NB4 (cell line): Measurements from ENCODE around the gene CAPZA2.

Experiments used
- CTCF ChIP-seq: IDR thresholded peaks from one replicate; pipeline ENCODE4 v1.5.1; 2012; ENCODE audit warnings: low read depth, low read length
- MYC ChIP-seq: IDR thresholded peaks from 2 replicates; pipeline ENCODE4 v1.6.1; 2011; ENCODE audit warnings: low read depth, low read length
- POLR2A ChIP-seq: IDR thresholded peaks from 2 replicates; pipeline ENCODE4 v1.6.1; 2011; ENCODE audit warnings: mild to moderate bottlenecking; ENCODE audit not compliant: insufficient read length; ENCODE audit errors: extremely low read depth

- TF ChIP-seq CTCF (no peak), POLR2A (no peak), MYC (no peak)
Measured at GRCh38 chr7:116970238-116970910, 108.0 kb downstream of the CAPZA2 start.
